ENCODE results near the gene ADAMTS9. TPM values are rescaled to one million over a fixed set of nuclear protein-coding genes. Genes with fewer than 3 reads are reported as not detected.

The ADAMTS9 gene
- total and polyA plus RNA-seq, 2 donors (not counting 3 experiments of a cell fraction or from before 2014, with no cell fraction given), result 6.5 to 23.9 TPM

DNA sequence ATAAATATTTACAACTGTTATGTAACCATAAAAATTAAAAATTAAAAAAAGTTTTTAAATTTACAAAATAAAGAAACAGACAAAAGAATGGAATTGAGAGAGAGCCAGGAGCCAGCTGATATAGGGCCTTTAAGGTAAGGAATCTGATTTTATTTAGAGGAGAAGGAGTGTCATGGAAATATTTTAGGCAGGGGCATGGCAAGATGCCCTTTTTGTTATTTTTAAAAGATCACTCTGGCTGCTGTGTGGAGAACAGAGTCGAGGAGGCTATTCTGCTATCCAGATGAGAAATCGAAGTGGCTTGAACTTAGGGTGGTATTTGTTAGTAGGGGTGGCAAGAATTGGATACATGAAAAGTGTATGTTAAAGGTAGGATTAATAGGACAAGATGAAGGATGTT is 9.1 kb upstream of the ADAMTS9 start:
- dilution Hi-C loops (cut with MboI; ENCODE audit: extremely low pct_ligation_motif_present, low sequenced_read_pairs) (no loop called here), intact Hi-C loops (cut with micrococcal nuclease) (no loop called here)
- no TSS peak for BruUV-seq (replicated peaks)

More for the DNA sequence above, 9.1 kb upstream of the ADAMTS9 start:
- no peak for FAIRE-seq
- Histone ChIP-seq H3K79me2 (ENCODE audit: control insufficient read depth, insufficient read depth, low read length) (no peaks in the 10 kb centered on the region), H3K9ac (replicated peaks; ENCODE audit: extremely low read depth, insufficient read depth, low read length) (no peak overlapping the region), H3K4me1 (ENCODE audit: control insufficient read depth, extremely low read depth, insufficient read depth, low read length) (peaks cover 10% of the 10 kb centered on the region), H3K4me2 (ENCODE audit: insufficient read depth, low read length) (no peak overlapping the region), H3K27me3 (ENCODE audit: control insufficient read depth in 2 of 2, insufficient read depth in 2 of 2, low read length in 2 of 2) (no peaks in the 10 kb centered on the region), H3K9me1 (replicated peaks; ENCODE audit: control insufficient read depth, extremely low read depth, insufficient read depth, low read length) (no peaks in the 10 kb centered on the region), H3K36me3 (ENCODE audit: control insufficient read depth in 2 of 2, extremely low read depth in 1 of 2, insufficient read depth in 2 of 2, low read length in 2 of 2) (no peaks in the 10 kb centered on the region), H3K27ac (ENCODE audit: insufficient read depth, low read depth, low read length) (no peak overlapping the region), H4K20me1 (replicated peaks; ENCODE audit: control insufficient read depth, extremely low read depth, insufficient read depth, low read length) (no peaks in the 10 kb centered on the region), H3K4me3 (replicated peaks in 1 of 3; ENCODE audit: insufficient read depth in 1 of 3, low read depth in 1 of 3, low read length in 3 of 3) (no peak overlapping the region), H3K9me3 (replicated peaks; ENCODE audit: control insufficient read depth, insufficient read depth, low read length) (no peaks in the 10 kb centered on the region), H2AFZ (ENCODE audit: low read depth, low read length) (no peak overlapping the region)
- DNase-seq (ENCODE audit: low read depth, low spot score), result no peak
- POLR2A ChIA-PET, result no interaction called here
- no peak for TF ChIP-seq FOS (IDR thresholded peaks at IDR 0.05; ENCODE audit: borderline replicate concordance, insufficient read depth, low read length)
- no peak for TF ChIP-seq JUN (IDR thresholded peaks at IDR 0.05; ENCODE audit: borderline replicate concordance, insufficient read depth, insufficient read length, low read depth)
- TF ChIP-seq EZH2 (IDR thresholded peaks at IDR 0.05; ENCODE audit: borderline replicate concordance, low read depth, low read length, severe bottlenecking), result no peak
- no peak for TF ChIP-seq GATA2 (IDR thresholded peaks at IDR 0.05; ENCODE audit: insufficient read depth, insufficient read length, low read depth, low read length)
- TF ChIP-seq, protein P1, sequence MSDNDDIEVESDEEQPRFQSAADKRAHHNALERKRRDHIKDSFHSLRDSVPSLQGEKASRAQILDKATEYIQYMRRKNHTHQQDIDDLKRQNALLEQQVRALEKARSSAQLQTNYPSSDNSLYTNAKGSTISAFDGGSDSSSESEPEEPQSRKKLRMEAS (IDR thresholded peaks at IDR 0.05; ENCODE audit: insufficient read depth, insufficient read length), result no peak
- TF ChIP-seq MYC (IDR thresholded peaks at IDR 0.05; ENCODE audit: low read depth, low read length), result no peak
- no peak for TF ChIP-seq POLR2AphosphoS5 (IDR thresholded peaks at IDR 0.05; ENCODE audit: insufficient read depth, low read depth, low read length)
- TF ChIP-seq POLR2A (IDR thresholded peaks at IDR 0.05; ENCODE audit: low read depth, low read length), result no peak
- TF ChIP-seq, protein P2, sequence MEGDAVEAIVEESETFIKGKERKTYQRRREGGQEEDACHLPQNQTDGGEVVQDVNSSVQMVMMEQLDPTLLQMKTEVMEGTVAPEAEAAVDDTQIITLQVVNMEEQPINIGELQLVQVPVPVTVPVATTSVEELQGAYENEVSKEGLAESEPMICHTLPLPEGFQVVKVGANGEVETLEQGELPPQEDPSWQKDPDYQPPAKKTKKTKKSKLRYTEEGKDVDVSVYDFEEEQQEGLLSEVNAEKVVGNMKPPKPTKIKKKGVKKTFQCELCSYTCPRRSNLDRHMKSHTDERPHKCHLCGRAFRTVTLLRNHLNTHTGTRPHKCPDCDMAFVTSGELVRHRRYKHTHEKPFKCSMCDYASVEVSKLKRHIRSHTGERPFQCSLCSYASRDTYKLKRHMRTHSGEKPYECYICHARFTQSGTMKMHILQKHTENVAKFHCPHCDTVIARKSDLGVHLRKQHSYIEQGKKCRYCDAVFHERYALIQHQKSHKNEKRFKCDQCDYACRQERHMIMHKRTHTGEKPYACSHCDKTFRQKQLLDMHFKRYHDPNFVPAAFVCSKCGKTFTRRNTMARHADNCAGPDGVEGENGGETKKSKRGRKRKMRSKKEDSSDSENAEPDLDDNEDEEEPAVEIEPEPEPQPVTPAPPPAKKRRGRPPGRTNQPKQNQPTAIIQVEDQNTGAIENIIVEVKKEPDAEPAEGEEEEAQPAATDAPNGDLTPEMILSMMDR (IDR thresholded peaks at IDR 0.05; ENCODE audit: extremely low read depth in 1 of 2, insufficient read depth in 1 of 2, low read depth in 1 of 2, low read length in 2 of 2), result no peak
- CTCF ChIA-PET, result interaction anchor here (0.6 kb wide), 1 partner anchor 119 kb away, joined by 3 read pairs; no protein-coding TSS in a partner anchor
